Measurements from ENCODE around the gene AKAP10. TPM values are rescaled to one million over a fixed set of nuclear protein-coding genes. Genes with fewer than 3 reads are reported as not detected.

The AKAP10 gene
- total RNA-seq, 1 experiment from 2014 or later = 34.1 TPM

DNA sequence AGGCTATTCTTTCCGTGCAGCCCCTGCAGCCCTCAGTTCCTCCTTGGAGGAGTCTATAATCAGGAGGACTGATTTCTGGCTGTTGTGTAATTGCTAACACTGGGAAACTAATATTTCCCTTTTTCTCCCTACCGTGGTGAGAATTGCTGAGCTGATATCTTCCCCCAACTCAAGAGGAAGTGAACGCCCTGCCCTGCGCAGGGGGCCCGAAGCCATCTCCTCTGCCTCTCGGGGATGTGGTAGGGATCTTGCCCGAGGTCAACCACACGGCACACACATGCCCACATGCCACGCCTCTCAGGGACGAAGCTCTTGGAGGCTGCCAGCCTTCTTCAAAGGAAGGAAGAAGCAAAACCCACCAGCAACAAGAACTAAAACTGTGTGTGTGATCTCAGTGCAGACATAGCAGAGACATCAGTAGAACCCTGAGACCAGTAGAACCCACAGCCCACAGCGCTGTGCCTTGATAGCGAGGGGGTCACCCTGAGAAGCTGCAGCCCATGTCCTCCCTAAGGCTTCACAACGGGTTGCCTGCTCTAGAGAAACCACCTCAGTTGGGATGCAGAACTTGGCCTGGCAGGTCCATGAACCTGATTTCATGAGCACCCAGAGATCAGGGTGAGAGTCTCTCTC is 101.0 kb downstream of the AKAP10 start:
- H3K9me3 Mint-ChIP-seq (ENCODE audit: unreplicated experiment) = no peaks in the 10 kb centered on the region
- no peak overlapping the region for H3K4me3 Mint-ChIP-seq (ENCODE audit: unreplicated experiment)
- no peak for DNase-seq (ENCODE audit: unreplicated experiment)
- BruUV-seq (replicated peaks) = no TSS peak
- ChIA-PET POLR2A (no interaction called here), CTCF (no interaction called here)
- no peak overlapping the region for H3K27ac Mint-ChIP-seq (ENCODE audit: low read depth, unreplicated experiment)
- H3K4me1 Mint-ChIP-seq (ENCODE audit: insufficient read depth, unreplicated experiment) = no peaks in the 10 kb centered on the region
- TF ChIP-seq CTCF (IDR thresholded peaks at IDR 0.05; ENCODE audit: unreplicated experiment) = no peak
- H3K27me3 Mint-ChIP-seq (ENCODE audit: insufficient read depth, unreplicated experiment) = peaks cover 25% of the 10 kb centered on the region
- no peaks in the 10 kb centered on the region for H3K36me3 Mint-ChIP-seq (ENCODE audit: insufficient read depth, unreplicated experiment)
- intact Hi-C loops (cut with micrococcal nuclease) = no loop called here

DNA sequence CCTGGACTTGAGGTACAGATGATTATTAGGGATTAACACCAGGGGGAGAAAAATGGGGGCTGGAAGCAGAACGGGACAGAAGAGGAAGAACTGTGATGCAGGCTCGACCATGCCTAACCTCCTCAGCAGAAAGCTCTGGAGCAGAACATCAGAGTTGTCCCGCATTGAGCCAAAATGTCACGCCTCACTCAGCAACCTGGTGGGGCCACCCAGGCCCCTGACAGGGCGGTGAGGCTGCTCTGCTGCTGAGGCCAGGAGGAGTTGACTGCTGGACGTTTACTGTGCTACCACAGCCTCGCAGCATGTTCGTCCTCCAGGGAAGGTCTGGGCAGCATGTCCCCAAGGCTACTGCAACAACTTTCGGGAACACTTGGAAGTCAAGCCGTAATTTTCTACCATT is 103.4 kb downstream of the AKAP10 start:
- CTCF ChIA-PET = no interaction called here
- Mint-ChIP-seq H3K27ac (ENCODE audit: low read depth, unreplicated experiment) (no peak overlapping the region), H3K9me3 (ENCODE audit: unreplicated experiment) (no peaks in the 10 kb centered on the region), H3K27me3 (ENCODE audit: insufficient read depth, unreplicated experiment) (peaks cover 17% of the 10 kb centered on the region), H3K4me3 (ENCODE audit: unreplicated experiment) (no peak overlapping the region), H3K36me3 (ENCODE audit: insufficient read depth, unreplicated experiment) (no peaks in the 10 kb centered on the region), H3K4me1 (ENCODE audit: insufficient read depth, unreplicated experiment) (no peaks in the 10 kb centered on the region)
- intact Hi-C loops (cut with micrococcal nuclease) = no loop called here
- POLR2A ChIA-PET = no interaction called here
- no peak for DNase-seq (ENCODE audit: unreplicated experiment)
- no peak for TF ChIP-seq CTCF (IDR thresholded peaks at IDR 0.05; ENCODE audit: unreplicated experiment)
- no TSS peak for BruUV-seq (replicated peaks)

DNA sequence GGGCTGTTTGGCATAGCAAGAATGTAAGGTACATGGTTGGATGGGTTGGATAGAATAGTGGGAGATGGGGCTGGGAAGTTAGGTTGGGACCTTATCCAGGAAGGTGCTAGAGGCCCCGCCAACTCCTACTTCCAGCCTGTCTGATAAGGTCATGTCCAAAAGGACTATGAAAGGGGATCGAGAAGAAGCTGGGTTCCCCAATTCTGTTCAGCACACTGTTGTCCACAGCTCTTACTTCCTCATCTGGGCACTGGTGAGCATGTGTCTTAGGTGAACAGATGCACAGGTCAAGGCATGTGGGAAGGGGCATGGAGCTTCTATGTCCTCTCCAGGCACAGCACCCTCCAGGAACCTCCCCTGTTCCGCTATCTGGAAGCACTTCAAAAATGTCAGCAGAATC is 104.3 kb downstream of the AKAP10 start:
- no peak overlapping the region for H3K27ac Mint-ChIP-seq (ENCODE audit: low read depth, unreplicated experiment)
- H3K27me3 Mint-ChIP-seq (ENCODE audit: insufficient read depth, unreplicated experiment) = peaks cover 8% of the 10 kb centered on the region
- CTCF ChIA-PET = no interaction called here
- intact Hi-C loops (cut with micrococcal nuclease) = no loop called here
- no peak for TF ChIP-seq CTCF (IDR thresholded peaks at IDR 0.05; ENCODE audit: unreplicated experiment)
- DNase-seq (ENCODE audit: unreplicated experiment) = no peak
- H3K4me1 Mint-ChIP-seq (ENCODE audit: insufficient read depth, unreplicated experiment) = no peaks in the 10 kb centered on the region
- no peak overlapping the region for H3K4me3 Mint-ChIP-seq (ENCODE audit: unreplicated experiment)
- POLR2A ChIA-PET = no interaction called here
- BruUV-seq (replicated peaks) = no TSS peak
- H3K36me3 Mint-ChIP-seq (ENCODE audit: insufficient read depth, unreplicated experiment) = no peaks in the 10 kb centered on the region
- no peaks in the 10 kb centered on the region for H3K9me3 Mint-ChIP-seq (ENCODE audit: unreplicated experiment)

DNA sequence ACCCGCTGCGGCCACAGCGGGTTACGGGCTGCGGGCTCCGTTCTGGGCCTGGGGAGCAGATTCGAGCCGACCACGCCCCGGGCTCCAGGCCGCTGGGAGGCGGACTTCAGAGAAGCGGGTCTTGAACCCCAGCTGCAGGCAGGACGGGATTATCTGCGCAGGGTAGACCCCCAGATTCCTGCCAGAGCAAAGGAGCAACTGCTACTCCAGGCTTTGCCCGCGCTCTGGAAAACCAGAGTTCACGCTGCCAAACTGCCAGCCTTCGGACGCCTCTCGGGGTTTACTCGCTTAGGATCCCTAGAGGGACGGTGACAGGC is 109.6 kb downstream of the AKAP10 start:
- intact Hi-C loops (cut with micrococcal nuclease) = loop anchor here (5.0 kb wide), 1 partner anchor 109 kb away; the partner anchor contains the start of gene AKAP10
- DNase-seq (ENCODE audit: unreplicated experiment) = no peak
- POLR2A ChIA-PET = interaction anchor here (0.5 to 1.3 kb wide), 5 partner anchors 29 to 1600 kb away, joined by 3 to 4 read pairs (median 4); no protein-coding TSS in a partner anchor
- CTCF ChIA-PET = interaction anchor here (1.1 kb wide), 1 partner anchor 13 kb away, joined by 3 read pairs; no protein-coding TSS in a partner anchor
- no peak for TF ChIP-seq CTCF (IDR thresholded peaks at IDR 0.05; ENCODE audit: unreplicated experiment)
- Mint-ChIP-seq H3K9me3 (ENCODE audit: unreplicated experiment) (no peaks in the 10 kb centered on the region), H3K4me1 (ENCODE audit: insufficient read depth, unreplicated experiment) (peaks cover 5% of the 10 kb centered on the region), H3K4me3 (ENCODE audit: unreplicated experiment) (peak overlapping the region; percentile 76), H3K27ac (ENCODE audit: low read depth, unreplicated experiment) (no peak overlapping the region), H3K36me3 (ENCODE audit: insufficient read depth, unreplicated experiment) (no peaks in the 10 kb centered on the region), H3K27me3 (ENCODE audit: insufficient read depth, unreplicated experiment) (no peaks in the 10 kb centered on the region)
- BruUV-seq (replicated peaks) = no TSS peak
